Osteocyte (in vitro differentiated cells): ENCODE measurements around the gene APBA2. TPM values are rescaled to one million over a fixed set of nuclear protein-coding genes. Genes with fewer than 3 reads are reported as not detected.

Experiments used
- DNase-seq: peaks from one replicate; pipeline ENCODE4 v3.0.0; 2021; ENCODE audit warnings: mixed read lengths; ENCODE audit not compliant: unreplicated experiment; ENCODE audit errors: extremely low spot score
- H3K27ac Mint-ChIP-seq: one replicate; pipeline ENCODE4 v1.8.0; 2021; ENCODE audit warnings: mild to moderate bottlenecking, mixed read lengths; ENCODE audit not compliant: unreplicated experiment
- H3K27me3 Mint-ChIP-seq: one replicate; pipeline ENCODE4 v1.8.0; 2021; ENCODE audit warnings: mixed read lengths; ENCODE audit not compliant: unreplicated experiment
- H3K36me3 Mint-ChIP-seq: one replicate; pipeline ENCODE4 v1.8.0; 2021; ENCODE audit warnings: mixed read lengths; ENCODE audit not compliant: unreplicated experiment
- H3K4me1 Mint-ChIP-seq: one replicate; pipeline ENCODE4 v1.8.0; 2021; ENCODE audit warnings: mixed read lengths; ENCODE audit not compliant: unreplicated experiment
- H3K4me3 Mint-ChIP-seq: one replicate; pipeline ENCODE4 v1.8.0; 2021; ENCODE audit warnings: mild to moderate bottlenecking, moderate library complexity, mixed read lengths; ENCODE audit not compliant: unreplicated experiment
- H3K9me3 Mint-ChIP-seq: one replicate; pipeline ENCODE4 v1.8.0; 2021; ENCODE audit warnings: mixed read lengths; ENCODE audit not compliant: unreplicated experiment
- total RNA-seq: library from RNA; stranded (reverse); gene quantifications from 2 replicates; pipeline ENCODE4 v1.2.1, GENCODE V29; 2021
- TF ChIP-seq, protein P1 (sequence below): fragments of 200-600 bp; sonication (generic); IDR thresholded peaks from 2 replicates; pipeline ENCODE4 v1.5.0; 2021; ENCODE audit warnings: antibody characterized with exemption, mild to moderate bottlenecking, moderate library complexity

Gene APBA2
- total RNA-seq, 1 donor from 2014 or later: 23.5 TPM

DNA sequence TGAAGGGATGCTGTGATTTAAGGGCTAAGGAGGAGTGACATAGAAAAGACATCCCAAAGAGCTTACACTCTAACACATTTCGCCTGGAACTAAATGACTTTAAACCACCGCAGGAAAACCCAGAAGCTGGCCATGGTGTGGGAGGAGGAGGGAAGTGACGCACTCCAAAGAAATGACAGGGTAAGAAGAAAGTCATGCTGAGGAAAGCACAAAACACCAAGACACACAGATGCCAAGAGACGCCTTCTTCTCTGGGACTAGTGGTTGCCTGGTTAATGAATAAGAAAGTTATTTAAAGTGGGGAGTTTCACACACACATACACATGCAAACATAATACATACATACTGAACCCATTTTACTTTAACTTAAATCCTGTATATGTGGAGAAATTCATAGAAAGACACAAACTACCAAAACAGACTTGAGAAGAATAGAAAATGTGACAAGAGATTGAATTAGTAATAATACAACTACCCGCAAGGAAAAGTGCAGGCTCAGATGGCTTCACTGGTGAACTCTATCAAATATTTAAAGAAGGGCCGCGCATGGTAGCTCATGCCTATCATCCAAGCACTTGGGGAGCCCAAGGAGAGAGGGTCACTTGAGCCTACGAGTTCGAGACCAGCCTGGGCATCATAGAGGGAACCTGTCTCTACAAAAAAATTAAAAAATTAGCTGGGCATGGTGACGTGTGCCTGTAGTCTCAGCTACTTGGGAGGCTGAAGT is 258.3 kb downstream of the APBA2 start:
- DNase-seq: no peak
- H3K36me3 Mint-ChIP-seq: no peaks in the 10 kb centered on the region
- no peaks in the 10 kb centered on the region for H3K9me3 Mint-ChIP-seq
- H3K4me1 Mint-ChIP-seq: peaks cover 5% of the 10 kb centered on the region
- no peak overlapping the region for H3K27ac Mint-ChIP-seq
- no peak overlapping the region for H3K4me3 Mint-ChIP-seq
- peaks cover 11% of the 10 kb centered on the region for H3K27me3 Mint-ChIP-seq
- TF ChIP-seq, protein P1, sequence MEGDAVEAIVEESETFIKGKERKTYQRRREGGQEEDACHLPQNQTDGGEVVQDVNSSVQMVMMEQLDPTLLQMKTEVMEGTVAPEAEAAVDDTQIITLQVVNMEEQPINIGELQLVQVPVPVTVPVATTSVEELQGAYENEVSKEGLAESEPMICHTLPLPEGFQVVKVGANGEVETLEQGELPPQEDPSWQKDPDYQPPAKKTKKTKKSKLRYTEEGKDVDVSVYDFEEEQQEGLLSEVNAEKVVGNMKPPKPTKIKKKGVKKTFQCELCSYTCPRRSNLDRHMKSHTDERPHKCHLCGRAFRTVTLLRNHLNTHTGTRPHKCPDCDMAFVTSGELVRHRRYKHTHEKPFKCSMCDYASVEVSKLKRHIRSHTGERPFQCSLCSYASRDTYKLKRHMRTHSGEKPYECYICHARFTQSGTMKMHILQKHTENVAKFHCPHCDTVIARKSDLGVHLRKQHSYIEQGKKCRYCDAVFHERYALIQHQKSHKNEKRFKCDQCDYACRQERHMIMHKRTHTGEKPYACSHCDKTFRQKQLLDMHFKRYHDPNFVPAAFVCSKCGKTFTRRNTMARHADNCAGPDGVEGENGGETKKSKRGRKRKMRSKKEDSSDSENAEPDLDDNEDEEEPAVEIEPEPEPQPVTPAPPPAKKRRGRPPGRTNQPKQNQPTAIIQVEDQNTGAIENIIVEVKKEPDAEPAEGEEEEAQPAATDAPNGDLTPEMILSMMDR: no peak

DNA sequence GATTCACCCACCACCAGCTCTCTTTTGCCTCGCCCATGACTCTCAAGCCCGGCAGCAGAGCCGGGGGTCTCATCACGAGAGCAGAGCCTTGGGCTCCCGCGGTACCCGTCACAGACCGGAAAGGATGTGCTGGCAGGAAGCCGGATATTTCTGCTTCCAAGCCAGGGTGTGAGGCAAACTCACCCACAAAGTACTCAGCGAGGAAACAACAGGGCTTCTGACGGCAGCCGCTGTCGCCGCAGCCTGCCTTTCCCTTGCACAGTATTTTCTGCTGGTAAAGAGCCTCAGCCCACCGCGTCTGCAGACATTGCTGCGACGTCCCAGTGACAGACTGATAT is 263.9 kb downstream of the APBA2 start:
- no peak overlapping the region for H3K27ac Mint-ChIP-seq
- H3K9me3 Mint-ChIP-seq: peaks cover 6% of the 10 kb centered on the region
- H3K27me3 Mint-ChIP-seq: peaks cover 7% of the 10 kb centered on the region
- no peaks in the 10 kb centered on the region for H3K4me1 Mint-ChIP-seq
- TF ChIP-seq, protein P1: no peak
- DNase-seq: no peak
- no peaks in the 10 kb centered on the region for H3K36me3 Mint-ChIP-seq
- H3K4me3 Mint-ChIP-seq: no peak overlapping the region

DNA sequence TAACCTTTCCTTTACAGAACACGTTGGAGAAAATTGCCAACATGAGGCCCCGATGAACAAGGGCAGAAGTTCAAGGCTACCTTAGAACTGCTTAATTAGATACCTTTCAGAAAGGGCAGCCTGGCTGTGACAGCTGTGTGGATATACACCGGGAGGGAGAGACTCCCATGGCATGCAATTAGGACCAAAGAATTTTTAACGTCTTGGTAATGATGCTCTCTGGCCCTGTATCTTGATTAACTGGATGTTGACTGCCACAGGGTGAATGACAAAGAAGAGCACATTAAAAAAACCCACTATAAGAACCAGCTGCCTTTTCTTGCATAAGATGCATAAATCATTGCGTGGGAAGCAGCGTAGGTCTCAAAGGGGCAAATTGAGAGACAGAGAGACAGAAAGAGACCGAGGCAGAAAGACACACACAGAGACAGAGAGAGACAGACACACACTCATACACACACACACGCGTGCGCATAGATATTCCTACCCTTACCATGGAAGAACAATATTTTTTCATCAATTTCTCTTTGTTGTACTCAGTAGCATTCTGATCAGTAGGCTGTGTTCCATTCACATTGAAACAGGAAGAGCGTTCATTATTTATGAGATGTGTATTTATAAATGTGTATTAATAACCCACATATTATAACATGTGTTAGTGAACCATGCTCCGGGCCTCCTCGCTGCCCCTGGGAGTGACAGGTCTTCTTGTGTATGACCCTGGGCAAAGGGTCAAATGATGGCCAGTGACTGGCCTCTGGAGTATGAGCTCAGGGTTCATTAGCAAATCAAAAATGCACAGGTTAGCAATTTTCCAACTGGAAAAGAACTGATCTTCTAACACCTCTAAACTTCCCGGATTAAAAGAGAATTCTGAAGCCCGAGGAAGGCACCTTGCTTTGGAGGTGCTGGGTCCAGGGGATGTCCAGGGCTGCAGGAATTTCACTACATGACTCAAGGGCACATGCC is 265.0 kb downstream of the APBA2 start:
- no peak for DNase-seq
- Mint-ChIP-seq H3K4me1 (no peaks in the 10 kb centered on the region), H3K4me3 (no peak overlapping the region), H3K27ac (no peak overlapping the region), H3K27me3 (peaks cover 7% of the 10 kb centered on the region), H3K36me3 (no peaks in the 10 kb centered on the region), H3K9me3 (peaks cover 6% of the 10 kb centered on the region)
- TF ChIP-seq, protein P1: no peak

DNA sequence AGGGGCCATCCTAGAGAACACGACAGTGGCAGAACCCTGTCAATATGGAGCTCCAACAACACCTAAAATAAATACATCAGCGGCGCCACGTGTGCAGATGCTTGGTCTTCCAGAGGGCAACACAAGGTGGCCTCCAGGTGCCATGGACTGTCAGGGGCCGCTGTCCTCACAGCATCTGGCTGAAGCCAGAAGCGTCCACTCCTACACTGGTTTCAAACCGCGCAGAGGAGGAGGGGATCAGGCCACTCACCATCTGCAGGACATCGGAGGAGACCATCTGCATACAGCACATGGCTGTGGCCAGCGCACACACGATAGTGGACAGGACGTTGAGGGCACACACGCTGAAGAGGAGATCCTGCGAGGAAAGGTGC is 265.7 kb downstream of the APBA2 start:
- TF ChIP-seq, protein P1: no peak
- Mint-ChIP-seq H3K9me3 (peaks cover 6% of the 10 kb centered on the region), H3K27ac (no peak overlapping the region), H3K27me3 (peaks cover 4% of the 10 kb centered on the region), H3K36me3 (no peaks in the 10 kb centered on the region), H3K4me3 (no peak overlapping the region), H3K4me1 (no peaks in the 10 kb centered on the region)
- no peak for DNase-seq

DNA sequence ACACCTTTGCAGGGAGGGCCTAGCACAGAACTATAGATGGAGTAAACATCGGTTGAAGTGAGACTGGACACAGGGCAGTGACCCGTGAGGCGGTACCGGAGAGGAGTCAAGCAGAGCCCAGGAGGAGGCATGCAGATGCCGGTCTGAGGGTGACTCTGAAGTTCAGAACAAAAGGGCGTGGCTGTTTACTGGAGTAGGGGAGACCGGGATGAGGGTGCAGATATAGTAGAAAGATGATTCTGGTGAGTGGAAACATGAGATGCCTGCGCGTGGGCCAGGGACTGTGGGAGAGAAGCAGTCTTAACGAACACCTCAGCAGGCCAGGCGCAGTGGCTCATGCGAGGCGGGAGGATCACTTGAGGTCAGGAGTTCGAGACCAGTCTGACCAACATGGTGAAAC is 270.7 kb downstream of the APBA2 start:
- H3K9me3 Mint-ChIP-seq: peaks cover 6% of the 10 kb centered on the region
- no peaks in the 10 kb centered on the region for H3K36me3 Mint-ChIP-seq
- no peaks in the 10 kb centered on the region for H3K4me1 Mint-ChIP-seq
- DNase-seq: no peak
- H3K4me3 Mint-ChIP-seq: no peak overlapping the region
- TF ChIP-seq, protein P1: no peak
- no peak overlapping the region for H3K27ac Mint-ChIP-seq
- peaks cover 4% of the 10 kb centered on the region for H3K27me3 Mint-ChIP-seq
